AG09319 (cell line): ENCODE results near the gene GSG1.

ENCODE experiments used
- DNase-seq: peaks from one replicate; pipeline ENCODE4 v3.0.0-alpha.2; 2010; ENCODE audit warnings: low read depth; ENCODE audit errors: extremely low read depth
- TF ChIP-seq, protein P1 (sequence below): IDR thresholded peaks from 2 replicates; pipeline ENCODE4 v1.5.1; 2011; ENCODE audit warnings: low read depth, mild to moderate bottlenecking, inconsistent platforms, low read length, moderate library complexity

The GSG1 gene

DNA sequence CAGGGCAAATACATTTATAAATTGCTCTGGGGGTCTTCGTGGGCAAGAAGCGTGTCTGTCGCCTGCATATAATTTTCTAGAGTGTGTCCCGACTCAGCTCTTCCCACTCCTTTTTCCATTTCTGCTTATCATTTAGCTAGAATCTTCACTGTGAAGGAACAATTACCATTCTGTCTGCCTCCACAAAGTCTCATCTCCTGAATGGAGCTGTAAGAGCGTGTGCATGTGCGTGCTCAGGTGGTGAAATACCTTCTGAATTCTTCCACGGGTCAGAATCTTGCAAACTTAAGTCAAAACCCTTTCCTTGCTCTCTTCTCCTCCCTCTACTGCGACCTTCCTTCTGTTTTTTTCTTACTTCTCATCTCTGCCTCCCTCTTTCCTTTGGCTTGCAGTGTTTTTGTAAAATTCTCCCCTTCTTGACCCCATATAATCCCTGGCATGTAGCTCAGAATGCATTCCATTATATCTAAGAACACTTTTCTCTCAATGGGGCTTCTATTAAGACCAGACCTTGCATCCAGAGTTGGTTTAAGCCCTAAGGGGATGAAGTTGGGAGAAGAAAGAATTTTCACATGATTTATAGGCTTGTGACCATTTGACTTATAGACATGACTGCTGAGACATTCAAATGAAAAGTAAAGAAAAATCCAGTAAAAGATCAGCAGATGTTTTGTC is 25.0 kb upstream of the GSG1 start:
- TF ChIP-seq, protein P1, sequence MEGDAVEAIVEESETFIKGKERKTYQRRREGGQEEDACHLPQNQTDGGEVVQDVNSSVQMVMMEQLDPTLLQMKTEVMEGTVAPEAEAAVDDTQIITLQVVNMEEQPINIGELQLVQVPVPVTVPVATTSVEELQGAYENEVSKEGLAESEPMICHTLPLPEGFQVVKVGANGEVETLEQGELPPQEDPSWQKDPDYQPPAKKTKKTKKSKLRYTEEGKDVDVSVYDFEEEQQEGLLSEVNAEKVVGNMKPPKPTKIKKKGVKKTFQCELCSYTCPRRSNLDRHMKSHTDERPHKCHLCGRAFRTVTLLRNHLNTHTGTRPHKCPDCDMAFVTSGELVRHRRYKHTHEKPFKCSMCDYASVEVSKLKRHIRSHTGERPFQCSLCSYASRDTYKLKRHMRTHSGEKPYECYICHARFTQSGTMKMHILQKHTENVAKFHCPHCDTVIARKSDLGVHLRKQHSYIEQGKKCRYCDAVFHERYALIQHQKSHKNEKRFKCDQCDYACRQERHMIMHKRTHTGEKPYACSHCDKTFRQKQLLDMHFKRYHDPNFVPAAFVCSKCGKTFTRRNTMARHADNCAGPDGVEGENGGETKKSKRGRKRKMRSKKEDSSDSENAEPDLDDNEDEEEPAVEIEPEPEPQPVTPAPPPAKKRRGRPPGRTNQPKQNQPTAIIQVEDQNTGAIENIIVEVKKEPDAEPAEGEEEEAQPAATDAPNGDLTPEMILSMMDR = no peak

DNA sequence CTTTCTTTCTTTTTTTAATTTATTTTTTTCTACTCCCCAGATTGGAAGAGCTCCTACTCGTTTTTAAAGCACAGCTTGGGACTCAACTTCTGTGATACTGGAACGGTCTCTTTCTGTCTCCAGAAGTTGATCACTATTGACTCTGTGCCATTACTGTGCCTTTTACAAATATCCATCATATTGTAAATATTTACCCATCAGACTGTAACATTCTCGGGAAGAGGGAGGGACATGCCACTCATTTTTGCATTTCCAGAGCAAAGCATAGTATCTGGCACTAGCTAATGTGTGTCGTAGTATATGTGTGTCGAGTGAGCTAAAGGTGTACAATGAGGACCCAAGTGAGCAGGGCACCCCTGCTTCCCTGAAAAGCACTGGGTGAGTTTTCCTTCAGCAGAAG is 24.0 kb upstream of the GSG1 start:
- TF ChIP-seq, protein P1 = no peak
- DNase-seq = no peak

More for the DNA sequence above, 25.0 kb upstream of the GSG1 start:
- DNase-seq = no peak

DNA sequence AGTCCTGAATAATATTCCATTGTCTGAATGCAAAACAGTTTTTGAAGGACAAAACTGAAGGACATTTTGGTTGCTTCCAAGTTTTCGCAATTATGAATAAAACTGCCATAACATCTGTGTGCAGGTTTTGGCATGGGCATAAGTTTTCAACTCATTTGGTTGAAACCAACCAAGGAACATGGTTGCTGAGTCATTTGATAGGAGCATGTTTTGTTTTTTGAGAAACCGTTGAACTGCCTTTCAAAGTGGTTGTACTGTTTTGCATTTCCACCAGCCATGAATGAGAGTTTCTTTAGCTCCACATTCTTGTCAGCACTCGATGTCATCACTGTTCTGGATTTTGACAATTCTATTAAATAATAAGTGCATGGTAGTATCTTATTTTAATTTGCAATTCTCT is 23.0 kb upstream of the GSG1 start:
- TF ChIP-seq, protein P1 = no peak
- DNase-seq = no peak

DNA sequence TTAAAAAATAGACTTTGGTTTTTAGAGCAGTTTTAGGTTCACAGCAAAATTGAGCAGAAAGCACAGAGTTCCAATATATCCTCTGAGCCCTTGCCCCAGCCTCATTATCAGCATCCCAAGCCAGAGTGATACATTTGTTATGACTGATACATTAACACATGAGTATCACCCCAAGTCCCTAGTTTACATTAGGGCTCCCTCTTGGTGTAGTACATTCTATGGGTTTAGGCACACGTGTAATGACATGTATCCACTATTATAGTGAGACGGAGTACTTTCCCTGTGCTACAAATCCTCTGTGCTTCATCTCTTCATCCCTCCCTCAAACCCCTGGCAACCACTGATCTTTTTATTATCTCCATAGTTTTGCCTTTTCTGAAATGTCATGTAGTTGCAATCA is 22.5 kb upstream of the GSG1 start:
- DNase-seq = no peak
- TF ChIP-seq, protein P1 = no peak

DNA sequence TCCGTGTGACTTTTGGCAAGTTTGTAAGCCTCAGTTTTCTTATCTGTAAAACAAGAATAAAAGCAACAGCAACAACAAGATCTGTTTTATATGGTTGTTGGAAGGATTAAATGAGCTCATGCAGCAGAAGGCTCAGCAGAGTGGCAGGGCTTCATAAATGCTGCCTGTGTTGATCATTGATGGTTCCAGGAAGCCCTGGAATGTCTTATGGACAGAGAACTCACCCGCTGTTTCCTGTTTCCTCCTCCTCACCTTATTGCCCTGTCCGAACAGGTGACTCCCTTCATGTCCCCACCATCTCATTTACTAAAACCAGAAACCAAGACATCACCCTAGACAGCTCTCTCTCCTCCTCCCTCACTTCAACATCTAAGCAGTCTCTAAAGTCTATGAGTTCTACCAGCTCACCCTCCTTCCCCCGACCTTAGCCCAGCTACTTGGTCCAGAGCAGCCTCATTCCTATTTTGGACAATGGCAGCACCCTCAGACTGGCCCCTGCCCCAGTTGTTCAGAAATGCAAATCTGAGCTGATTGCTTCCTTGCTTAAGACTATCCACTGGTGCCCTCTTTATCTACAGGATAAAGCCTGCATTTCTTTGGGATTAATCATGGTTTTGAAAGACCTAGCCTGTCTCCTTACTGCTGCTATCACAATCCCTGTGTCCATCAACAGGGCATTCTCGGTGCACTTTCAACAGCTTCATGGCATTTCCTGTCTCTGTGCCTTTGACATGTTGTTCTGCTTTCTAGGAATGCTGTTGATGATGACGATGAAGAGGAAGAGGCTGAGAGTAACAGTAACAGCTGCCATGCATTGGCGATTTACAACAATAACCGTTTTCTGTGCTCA is 21.4 kb upstream of the GSG1 start:
- TF ChIP-seq, protein P1 = no peak
- DNase-seq = no peak

DNA sequence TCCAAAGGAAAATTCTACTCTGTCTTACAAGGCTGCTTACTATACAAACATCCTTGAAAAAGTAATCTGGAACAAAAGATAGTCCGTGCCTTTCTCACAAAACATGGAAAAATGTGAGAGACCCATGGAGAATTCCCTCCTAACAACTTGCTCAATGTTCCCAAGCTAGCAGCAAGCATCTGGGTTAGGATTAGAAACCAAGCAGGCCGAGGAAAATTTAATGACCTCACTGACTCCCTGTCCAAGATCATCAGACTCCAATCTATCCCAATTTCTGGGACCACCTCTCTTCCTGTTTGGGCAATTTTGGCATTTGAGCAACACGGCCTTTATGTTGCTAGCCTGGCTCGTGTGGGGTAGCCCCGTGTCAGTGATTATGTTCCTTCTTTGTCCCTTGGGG is 18.1 kb upstream of the GSG1 start:
- TF ChIP-seq, protein P1 = no peak
- no peak for DNase-seq

DNA sequence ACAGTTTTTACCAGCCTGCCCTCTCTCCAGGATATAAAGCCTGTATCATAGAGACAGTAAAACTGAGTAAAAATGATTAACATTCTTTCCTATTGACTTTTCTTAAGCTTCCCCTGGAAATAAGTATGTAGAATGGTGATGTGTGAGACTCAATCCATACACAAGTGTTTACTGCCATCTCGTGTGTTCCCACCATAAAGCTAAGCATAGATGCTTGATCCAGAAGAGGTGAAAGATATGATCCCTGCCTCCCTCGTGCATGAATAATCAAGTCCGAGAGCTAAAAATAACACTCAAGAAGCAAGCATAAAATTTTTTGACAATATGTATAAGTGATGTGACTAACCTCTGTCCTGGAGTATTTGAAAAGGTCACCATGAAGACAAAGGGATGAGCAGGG is 16.9 kb upstream of the GSG1 start:
- TF ChIP-seq, protein P1 = no peak
- DNase-seq = no peak
